Tibial nerve (tissue), 4 donors: ENCODE measurements around the gene ASXL1. TPM values are rescaled to one million over a fixed set of nuclear protein-coding genes. Genes with fewer than 3 reads are reported as not detected.

Source experiments
- DNase-seq, 2 donors: peaks; one replicate each; pipeline ENCODE4 v3.0.0-alpha.2; 2019; ENCODE audit warnings: low spot score in 2 of 2
- H3K27ac ChIP-seq, 4 donors: fragments of 200-600 bp; sonication (generic) in 3 of 4; one replicate each; pipeline ENCODE4 v1.5.1; 2017 to 2019; ENCODE audit warnings: mild to moderate bottlenecking in 1 of 4
- H3K27me3 ChIP-seq, 2 donors: fragments of 200-600 bp; sonication (generic) in 1 of 2; one replicate each; pipeline versions ENCODE4 v1.5.1 to v1.6.0; 2017 to 2019
- H3K36me3 ChIP-seq, 3 donors: fragments of 200-600 bp; sonication (generic); one replicate each; pipeline ENCODE4 v1.5.1; 2018 to 2019
- H3K4me1 ChIP-seq, 4 donors: fragments of 200-600 bp; sonication (generic) in 3 of 4; one replicate each; pipeline ENCODE4 v1.5.1; 2017 to 2019
- H3K4me3 ChIP-seq, 4 donors: fragments of 200-600 bp; sonication (generic) in 3 of 4; one replicate each; pipeline ENCODE4 v1.5.1; 2017 to 2019; ENCODE audit warnings: mild to moderate bottlenecking in 1 of 4, moderate library complexity in 1 of 4
- H3K9me3 ChIP-seq, 4 donors: fragments of 200-600 bp; sonication (generic) in 3 of 4; one replicate each; pipeline ENCODE4 v1.5.1; 2017 to 2019
- CTCF ChIP-seq, 5 experiments: fragments of 200-600 bp in 3 of 5; fragments of 450-650 bp in 2 of 5; sonication (generic) in 3 of 5; IDR thresholded peaks; one replicate each; pipeline ENCODE4 v1.5.1; 2016 to 2019; ENCODE audit warnings: antibody characterized with exemption in 5 of 5, mild to moderate bottlenecking in 3 of 5, moderate library complexity in 2 of 5
- EP300 ChIP-seq, 2 donors: sonication (generic); formaldehyde crosslinking; IDR thresholded peaks; one replicate each; pipeline ENCODE4 v1.6.1; 2017; ENCODE audit warnings: antibody characterized with exemption in 2 of 2, mild to moderate bottlenecking in 1 of 2
- POLR2A ChIP-seq, 2 donors: fragments of 450-650 bp; IDR thresholded peaks; one replicate each; pipeline ENCODE4 v1.6.1; 2017; ENCODE audit warnings: antibody characterized with exemption in 2 of 2, mild to moderate bottlenecking in 2 of 2, moderate library complexity in 2 of 2
- WGBS, 2 donors: methylation state at CpG; one replicate each; pipeline ENCODE4 v1.1.5; 2018; 5-methylcytosine and 5-hydroxymethylcytosine counted together
- total RNA-seq, 4 donors: library from RNA; depleted of rRNA; stranded (reverse); fragments of >200 nt; gene quantifications; one replicate each; pipeline ENCODE4 v1.1.0, GENCODE V29; 2016

Gene ASXL1
- total RNA-seq, 4 donors from 2014 or later: 108 to 194 (median 138) TPM

GRCh38 chr20:32437391-32438074 lies 79.4 kb downstream of the ASXL1 start:
- Histone ChIP-seq H3K36me3 (peaks cover 0 to 75% (median 22%) of the 10 kb centered on the region in 3 donors), H3K4me3 (no peak overlapping the region), H3K27me3 (no peaks in the 10 kb centered on the region), H3K4me1 (peaks cover 0 to 13% (median 0%) of the 10 kb centered on the region in 4 donors), H3K9me3 (no peaks in the 10 kb centered on the region), H3K27ac (no peak overlapping the region)
- TF ChIP-seq CTCF (IDR thresholded peaks at IDR 0.05): no peak
- no peak for TF ChIP-seq EP300 (IDR thresholded peaks at IDR 0.05)
- TF ChIP-seq POLR2A (IDR thresholded peaks at IDR 0.05): no peak
- DNase-seq: no peak
- WGBS, 2 donors: 71 to 72% methylated on average over 5 of the region's 5 CpGs

GRCh38 chr20:32438331-32438858 lies 80.3 kb downstream of the ASXL1 start:
- no peak for TF ChIP-seq EP300 (IDR thresholded peaks at IDR 0.05)
- no peak for TF ChIP-seq CTCF (IDR thresholded peaks at IDR 0.05)
- no peak for TF ChIP-seq POLR2A (IDR thresholded peaks at IDR 0.05)
- WGBS, 2 donors: 84 to 86% methylated on average over 8 of the region's 8 CpGs
- Histone ChIP-seq H3K27me3 (no peaks in the 10 kb centered on the region), H3K4me1 (peaks cover 0 to 16% (median 0%) of the 10 kb centered on the region in 4 donors), H3K9me3 (no peaks in the 10 kb centered on the region), H3K36me3 (peaks cover 0 to 72% (median 22%) of the 10 kb centered on the region in 3 donors), H3K27ac (no peak overlapping the region), H3K4me3 (no peak overlapping the region)
- DNase-seq: no peak

- H3K4me3 ChIP-seq: no peak overlapping the region
- peaks cover 0 to 24% (median 2%) of the 10 kb centered on the region in 4 donors for H3K4me1 ChIP-seq
- no peaks in the 10 kb centered on the region for H3K9me3 ChIP-seq
- DNase-seq: no peak
- no peak for TF ChIP-seq POLR2A (IDR thresholded peaks at IDR 0.05)
- no peak for TF ChIP-seq EP300 (IDR thresholded peaks at IDR 0.05)
- TF ChIP-seq CTCF (IDR thresholded peaks at IDR 0.05): no peak
- no peak overlapping the region for H3K27ac ChIP-seq
- peaks cover 0 to 67% (median 22%) of the 10 kb centered on the region in 3 donors for H3K36me3 ChIP-seq
- WGBS, 2 donors: 69 to 77% methylated on average over 11 of the region's 11 CpGs
- no peaks in the 10 kb centered on the region for H3K27me3 ChIP-seq
Measured at GRCh38 chr20:32439132-32439829, 81.2 kb downstream of the ASXL1 start.

GRCh38 chr20:32440069-32440757 lies 82.1 kb downstream of the ASXL1 start:
- Histone ChIP-seq H3K4me3 (no peak overlapping the region), H3K27ac (no peak overlapping the region), H3K9me3 (no peaks in the 10 kb centered on the region), H3K4me1 (peaks cover 0 to 27% (median 2%) of the 10 kb centered on the region in 4 donors), H3K27me3 (no peaks in the 10 kb centered on the region), H3K36me3 (peaks cover 0 to 58% (median 20%) of the 10 kb centered on the region in 3 donors)
- DNase-seq: no peak
- TF ChIP-seq CTCF (IDR thresholded peaks at IDR 0.05) (no peak), EP300 (IDR thresholded peaks at IDR 0.05) (no peak), POLR2A (IDR thresholded peaks at IDR 0.05) (no peak)
- WGBS, 2 donors: 79 to 99% methylated on average over 6 of the region's 6 CpGs
